HG02798 (cell line): ENCODE data around the gene ADAT3.

Experiments
- ATAC-seq: cut with Tn5 transposase; IDR thresholded peaks from one replicate; pipeline ENCODE4 v1.9.1; 2021; ENCODE audit warnings: mild to moderate bottlenecking; ENCODE audit not compliant: unreplicated experiment, poor library complexity

The ADAT3 gene

DNA sequence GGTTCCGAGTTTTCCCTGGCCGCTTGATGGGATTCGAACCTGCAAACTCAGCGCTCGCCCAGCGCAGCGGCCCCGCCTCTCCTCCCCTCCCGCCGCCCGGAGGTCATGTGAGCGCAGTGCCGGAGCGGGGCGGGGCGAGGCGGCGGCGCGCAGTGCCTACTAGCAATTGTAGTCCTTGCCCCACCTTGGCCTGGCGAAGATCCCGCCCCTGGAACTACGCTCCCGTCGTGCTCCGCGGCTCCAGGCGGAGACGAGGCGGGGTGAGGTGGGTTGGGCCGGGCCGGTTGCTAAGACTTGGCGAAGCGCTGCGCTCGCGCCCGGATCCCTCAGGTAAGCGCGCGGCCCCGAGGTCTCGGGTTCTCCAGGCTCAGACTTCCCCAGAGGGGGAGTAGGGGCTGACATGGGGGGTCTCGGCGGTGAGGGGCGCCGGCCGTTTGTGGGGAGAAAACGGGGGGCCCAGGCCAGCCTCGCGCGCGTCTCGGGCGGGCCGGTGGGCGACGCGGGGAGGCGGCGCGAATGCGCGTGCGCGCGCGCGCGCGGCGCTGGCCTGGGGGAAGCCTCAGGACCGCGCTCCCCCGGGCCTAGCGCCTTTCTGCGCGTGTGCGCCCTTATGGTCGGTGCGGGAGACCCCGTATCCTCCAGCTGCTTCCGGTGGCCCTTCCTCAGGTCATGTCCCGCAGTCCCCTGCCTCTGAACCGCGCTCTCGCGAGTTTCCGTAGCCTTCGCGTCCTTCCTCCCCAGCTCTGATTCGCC is at the start of gene ADAT3, which contains the start of gene SCAMP4:
Gene ADAT3 (plus strand): TSS at position 290 of the 753 bp plus-strand sequence. CDS start 6,649 bp downstream, outside the sequence.
Gene SCAMP4 (plus strand): TSS at position 290 of the 753 bp plus-strand sequence. CDS start 9,621 bp downstream, outside the sequence.
- ATAC-seq: peak; percentile 90

DNA sequence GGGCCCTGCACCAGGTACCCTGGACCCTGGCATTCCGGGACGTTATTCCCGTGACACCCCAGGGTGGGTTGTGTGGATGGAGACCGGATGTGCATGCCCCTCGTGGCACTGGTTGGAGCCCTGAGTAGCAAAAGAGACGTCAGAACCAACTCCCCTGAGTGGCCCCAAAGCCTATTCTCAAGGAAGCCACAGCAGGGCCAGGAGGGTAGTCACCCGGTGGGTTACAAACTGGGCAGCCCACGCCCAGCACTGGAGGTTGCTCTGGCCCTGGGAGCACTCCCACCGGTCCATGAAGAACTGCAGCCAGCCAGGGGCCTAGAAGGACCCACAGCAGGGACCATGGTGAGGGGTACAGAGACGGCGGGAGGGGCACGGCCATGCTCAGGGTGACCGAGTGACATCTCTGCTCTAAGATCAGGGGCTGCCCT is 49.4 kb upstream of the ADAT3 start:
- no peak for ATAC-seq

DNA sequence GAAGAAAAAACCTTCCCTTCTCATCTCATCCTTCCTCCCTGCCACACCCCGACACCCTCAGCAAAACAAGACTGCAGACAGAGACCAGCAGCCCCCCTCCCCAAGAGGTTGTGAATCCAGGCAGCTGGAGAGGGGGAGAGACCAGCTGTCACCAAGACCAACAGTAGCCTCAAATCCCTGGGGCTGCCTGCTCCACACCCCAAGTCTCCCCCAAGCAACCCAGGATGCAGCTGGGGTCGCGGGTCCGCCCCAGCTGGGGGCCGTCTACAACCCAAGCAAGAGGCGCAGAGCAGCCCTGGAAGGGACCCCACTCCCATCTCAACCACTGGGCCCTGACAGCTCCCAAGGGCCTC is 48.9 kb upstream of the ADAT3 start:
- ATAC-seq: no peak

DNA sequence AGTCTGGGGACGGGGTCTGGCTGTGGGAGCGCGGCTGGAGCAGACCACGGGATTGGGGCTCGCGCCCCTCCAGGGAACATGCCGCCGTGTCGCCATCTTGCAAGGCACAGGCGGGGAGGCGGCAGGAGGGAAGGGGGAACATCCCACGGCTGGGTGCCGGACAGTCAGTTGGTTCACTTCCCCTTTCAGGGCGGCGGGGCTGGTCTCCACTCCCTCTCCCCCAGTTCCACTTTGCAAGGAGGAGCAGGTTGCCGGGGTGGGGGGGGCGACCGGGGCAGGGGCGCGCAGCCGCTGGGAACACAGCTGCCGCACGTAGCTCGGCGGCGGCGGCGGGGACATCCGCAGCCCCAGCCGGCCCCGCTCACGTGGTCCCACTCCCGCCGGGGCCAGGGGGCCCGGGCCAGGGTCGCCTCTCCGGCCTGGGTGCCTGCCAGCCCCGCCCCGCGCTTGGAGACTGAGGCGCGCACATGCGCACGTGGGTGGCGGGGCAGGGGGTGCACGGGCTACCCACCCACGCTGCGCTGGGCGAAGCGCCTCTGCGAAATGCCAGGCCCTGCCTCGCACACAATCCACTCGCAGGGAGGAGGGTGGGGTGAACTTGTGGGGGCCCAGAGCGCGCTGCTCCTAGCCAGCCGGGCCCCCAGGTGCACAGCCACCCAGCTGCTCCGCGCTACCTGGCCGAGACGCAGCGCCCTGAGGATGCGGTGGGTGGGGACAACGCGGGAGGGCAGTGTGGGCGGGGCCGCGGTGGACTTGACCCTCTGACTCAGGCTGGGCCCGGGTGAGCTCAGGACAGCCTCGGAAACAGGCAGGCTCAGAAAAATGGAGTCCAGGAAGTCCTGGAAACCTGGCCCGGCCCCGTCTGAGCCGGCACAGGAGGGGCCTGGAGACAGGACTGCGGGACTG is 48.2 kb upstream of the ADAT3 start:
- ATAC-seq: peak; percentile 25

DNA sequence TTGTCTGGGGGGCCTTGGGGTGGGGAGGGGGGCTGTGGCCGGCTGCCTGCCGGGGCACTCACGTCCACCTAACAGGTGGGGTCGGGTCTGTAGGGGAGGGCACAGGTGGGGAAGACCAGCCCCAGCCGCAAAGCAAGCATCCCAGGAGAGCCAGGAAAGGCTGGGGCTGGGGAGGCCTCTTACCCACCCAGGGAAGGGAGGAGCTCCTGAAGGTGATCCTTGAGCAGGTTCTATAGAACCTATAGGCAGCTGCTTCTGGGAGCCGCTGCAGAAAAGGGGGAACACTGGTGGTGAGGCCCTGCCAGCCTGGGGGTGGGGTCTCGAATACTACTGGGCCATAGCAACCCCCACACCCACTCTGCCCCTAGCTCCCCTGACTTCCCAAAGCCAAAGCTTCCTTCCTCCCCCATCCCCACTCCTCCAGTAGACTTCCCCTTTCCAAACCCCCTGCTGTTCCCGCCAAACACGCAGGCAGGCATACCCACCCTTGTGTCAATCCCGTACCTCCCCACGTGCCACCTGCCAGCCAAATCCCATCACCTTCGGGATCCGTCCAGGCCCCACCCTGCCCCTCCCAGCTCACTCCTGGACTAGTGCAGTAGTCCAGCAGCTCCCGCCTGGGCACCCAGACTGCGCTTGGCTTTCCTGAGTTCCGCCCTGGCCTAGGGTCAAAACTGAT is 47.4 kb upstream of the ADAT3 start:
- ATAC-seq: no peak

DNA sequence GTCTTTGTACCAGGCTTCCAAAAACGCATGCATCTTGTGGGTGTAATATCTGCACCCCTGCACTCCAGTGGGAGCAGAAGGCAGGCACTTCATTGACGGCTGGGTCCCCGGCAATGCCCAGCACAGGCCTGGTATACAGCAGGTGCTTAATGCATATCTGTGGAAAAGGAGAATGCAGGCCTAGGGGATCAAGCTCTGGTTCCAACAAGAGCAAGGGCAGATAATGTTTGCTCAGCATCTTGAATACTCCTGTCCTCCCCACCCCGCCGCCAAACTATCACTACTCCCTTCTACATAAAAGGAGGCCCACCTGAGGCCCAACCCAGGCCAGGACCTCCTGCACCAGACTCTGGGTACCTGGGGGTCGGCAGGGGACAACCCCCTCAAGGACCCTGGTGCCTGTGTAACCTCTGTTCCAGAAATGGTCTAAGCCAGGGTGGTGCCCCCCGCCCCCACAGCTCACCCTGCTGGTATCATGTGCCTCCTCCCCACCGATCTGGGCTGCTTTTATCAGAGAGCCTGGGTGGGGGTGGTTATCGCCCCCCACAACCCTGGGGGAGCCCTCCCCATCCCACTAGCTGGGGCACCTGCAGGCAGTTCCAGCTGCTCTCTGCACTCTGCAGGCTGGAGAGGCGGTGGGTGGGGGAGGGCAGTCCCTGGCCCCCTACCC is 46.7 kb upstream of the ADAT3 start:
- no peak for ATAC-seq

DNA sequence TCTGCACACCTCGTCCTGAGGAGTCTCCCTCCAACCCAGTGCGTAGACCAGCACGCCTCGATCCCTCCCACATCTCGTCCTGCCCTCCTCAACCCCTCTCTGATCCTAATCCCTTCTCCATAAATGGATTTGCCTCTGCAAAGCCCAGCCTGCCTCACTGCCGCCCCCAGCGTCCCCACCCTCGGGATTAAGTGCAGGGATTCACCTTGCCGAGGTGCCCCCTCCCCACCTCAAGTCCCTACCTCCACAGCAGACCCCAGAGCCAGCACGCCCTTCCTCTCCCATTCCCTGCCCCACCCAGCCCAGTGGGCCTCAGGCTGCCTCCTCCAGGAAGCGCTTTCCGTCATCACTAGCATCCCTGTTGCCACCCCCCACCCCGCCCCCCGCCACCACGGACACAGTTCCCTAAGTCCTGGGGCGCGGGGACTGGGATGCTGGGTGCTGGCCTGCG is 45.8 kb upstream of the ADAT3 start:
- no peak for ATAC-seq

DNA sequence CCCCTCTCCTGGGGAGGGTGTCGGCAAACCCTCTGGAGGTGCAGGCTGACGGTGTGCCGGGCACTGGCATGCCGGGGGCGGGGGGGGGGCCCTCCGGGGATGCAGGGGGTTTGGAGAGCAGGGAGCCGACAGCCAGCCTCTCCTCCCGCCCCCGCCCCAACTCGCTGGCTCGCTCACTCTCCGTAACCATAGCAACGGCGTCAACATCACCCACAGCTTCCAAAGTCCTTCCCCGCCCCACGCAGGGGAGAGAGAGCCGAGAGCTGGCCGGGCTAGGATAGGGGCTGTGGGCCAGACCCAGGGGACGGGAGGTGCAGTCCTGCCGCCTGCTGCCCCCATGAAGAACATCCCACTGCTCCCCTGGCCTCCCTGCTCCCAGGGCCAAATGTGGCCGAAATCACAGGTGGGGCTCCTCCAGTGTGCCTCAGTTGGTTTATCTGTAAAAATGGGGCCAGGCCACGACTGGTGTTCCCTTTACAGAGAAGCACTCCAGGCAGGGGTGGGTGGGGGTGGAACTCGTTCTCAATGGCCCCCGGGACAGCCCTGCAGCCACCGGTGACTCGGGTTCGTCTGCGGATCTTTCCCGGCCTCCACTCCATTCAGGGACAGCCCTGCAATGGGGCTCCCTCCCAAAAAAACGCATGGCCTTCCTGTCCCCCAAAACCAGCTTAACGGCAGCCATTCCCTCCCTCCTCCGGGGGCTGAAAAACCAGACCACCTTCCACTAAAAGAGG is 45.0 kb upstream of the ADAT3 start:
- no peak for ATAC-seq

DNA sequence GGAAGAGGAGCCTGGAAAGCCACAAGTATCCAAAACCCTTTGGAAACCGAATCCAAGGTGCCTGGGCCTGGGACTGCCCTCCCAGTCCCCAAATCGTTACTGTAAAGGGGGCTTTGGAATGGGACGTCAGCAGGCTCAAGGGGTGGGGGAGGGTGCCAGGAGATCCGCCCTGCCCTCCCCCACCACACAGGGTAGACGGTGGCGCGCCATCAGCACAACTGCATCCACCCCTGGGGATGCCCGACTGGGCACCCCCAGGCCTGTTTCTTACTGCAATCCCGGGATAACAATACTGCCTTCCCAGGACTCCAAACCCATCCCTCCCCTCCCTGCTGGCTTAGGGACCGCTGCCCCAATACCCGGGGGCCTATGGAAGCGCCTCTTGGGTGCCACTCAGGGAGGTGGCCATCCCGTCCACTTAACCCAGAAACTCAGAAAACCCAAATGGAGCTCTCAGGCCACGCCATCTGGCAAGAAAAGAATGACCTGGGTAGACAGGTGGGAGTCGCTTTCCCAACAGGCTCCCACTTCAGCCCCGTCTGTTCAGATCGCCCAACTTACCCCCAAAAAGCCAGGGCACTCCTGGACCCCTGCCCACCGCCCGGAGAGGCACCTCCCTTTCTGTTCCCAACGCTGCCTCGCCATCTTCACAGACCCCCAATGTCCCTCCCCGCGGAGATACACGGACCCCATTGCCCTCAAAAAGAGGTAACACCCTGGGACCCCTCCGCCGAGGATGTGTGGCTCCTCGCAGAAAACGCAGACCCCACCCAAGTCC is 44.2 kb upstream of the ADAT3 start:
- ATAC-seq: no peak

DNA sequence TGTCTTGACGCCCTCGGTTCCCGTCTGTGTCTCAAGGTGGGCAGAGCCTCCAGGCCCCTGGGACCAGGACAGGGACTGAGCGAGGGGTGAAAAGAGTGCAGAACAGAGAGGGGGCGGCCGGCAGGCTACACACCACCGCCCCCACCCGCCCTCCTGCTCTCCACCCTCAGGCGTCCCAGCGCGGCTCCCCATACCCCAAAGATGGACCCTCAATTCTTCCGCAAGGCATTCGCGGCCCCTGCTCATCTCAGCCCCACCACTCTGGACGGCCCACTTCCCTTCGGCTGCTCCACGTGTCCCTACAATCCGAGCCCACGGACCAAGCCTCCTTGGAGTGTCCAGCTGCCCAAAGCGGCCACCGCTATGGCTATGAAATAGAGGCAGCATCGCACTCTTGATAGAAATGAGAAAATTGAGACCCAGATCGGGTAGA is 43.6 kb upstream of the ADAT3 start:
- ATAC-seq: no peak

DNA sequence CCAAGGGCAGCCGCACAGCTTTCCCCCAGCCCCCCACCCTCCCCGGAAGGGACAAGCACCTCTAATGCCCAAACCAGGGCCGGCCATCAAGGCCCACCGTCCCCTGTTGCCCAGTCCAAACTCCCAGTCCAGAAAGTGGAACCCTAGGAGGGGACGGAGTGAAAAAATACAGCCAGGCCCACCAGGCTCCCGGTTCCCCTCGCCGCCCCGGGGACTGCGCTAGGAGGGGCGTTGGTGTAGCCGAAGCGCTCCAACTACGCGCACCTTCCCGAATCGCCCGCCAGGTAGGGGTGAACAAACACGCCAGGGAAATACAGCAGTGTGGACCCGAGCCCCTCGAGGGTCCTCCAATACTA is 43.2 kb upstream of the ADAT3 start:
- ATAC-seq: no peak

DNA sequence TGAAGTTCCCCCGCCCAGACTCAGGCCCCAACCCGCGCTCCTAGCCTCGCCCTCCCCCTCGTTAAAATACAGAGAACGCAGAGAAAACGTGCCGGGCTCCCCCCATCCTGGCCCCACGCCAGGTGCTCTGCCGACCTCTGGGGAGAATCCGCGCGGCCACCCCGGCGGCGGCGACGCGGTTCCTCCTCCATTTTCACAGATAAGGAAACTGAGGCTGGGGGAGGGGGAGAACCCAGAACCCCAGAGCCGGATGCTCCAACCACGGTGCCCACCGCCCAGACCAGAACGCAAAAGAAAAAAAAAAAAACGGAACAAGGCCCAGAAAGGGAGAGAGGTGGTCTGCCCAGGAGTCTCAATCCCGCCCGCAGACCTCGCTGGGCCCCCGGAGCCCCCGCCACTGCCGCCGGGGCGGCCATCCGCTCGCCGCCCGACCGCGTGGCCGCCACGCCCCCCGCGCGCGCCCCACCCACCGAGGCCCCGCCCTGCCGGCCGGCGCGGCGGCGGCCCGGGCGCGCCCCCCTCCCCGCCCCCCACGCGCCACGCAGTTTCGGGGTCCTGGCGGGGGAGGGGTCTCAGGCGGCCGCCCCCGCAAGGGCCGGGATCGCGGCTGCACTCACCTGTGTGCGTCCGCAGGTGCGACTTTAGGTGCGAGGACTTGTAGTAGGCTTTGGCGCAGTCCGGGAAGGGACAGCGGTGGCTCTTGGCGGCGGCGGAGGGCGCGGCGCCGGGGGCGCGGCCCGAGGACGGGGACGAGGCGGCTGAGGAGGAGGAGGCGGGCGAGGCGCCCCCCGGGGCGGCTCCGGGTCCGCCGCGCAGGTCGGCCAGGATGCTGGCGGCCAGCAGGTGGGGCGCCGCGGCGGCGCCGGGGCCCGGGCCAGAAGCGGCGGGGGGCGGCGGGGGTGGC is 42.5 kb upstream of the ADAT3 start:
- peak; percentile 0 for ATAC-seq

DNA sequence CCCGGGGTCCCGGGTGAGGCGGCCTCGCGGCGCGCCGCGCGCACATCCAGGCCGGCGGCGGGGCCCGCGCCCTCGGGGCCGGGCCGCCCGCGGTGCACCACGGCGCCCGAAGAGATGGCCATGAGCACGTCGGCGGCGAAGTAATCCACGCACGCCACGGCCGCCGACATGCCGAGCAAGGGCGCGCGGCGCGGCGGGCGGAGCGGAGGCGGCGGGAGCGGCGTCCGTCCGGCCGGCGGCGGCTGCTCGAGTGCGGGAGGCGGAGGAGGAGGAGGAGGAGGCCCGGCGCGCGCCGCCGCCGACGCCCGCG is 41.9 kb upstream of the ADAT3 start, which contains the start of gene KLF16:
Gene KLF16 (minus strand): TSS at position 252 of the 310 bp plus-strand sequence. CDS start 82 bp downstream, at position 170.
- ATAC-seq: peak; percentile 0

DNA sequence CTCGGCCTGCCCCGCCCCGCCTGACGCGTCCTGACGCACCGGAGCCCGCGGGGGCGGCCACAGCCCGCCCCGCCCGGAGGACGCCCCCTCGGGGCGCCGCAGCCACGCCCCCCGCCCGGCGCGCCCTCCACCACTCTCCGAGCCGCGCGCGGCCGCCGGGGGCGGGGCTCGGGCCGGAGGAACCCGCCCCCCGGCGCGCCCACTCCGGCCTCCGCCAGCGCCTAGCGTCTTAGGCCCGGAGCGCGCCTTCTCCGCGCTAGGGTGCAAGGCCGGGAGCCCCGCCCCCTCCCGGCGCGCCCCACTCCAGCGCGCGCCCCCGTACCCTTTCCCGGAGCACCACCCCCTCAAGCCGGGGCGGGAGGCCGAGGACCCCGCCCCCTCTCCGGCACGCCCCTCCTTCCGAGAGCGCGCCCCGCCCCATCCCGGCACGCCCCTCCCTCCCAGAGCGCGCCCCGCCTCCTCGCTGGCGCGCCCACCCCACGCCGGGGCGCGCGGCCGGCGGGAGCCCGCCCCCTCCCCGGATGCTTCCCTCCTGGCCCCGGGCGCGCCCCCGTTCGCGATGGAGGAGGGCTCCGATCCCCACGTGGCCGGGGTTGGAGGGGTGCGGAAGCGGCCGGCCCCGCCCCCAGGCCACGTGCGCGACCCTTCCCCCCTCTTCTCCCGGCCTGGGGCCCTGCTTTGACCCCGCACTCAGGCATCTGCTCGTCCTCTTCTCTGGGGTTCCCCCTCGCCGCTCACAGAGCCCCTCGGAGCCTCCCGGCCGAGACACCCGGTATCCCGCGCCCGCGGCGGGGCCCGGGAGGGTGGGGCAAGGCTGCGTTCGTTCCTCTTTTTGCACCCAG is 41.3 kb upstream of the ADAT3 start:
- ATAC-seq: peak; percentile 71

DNA sequence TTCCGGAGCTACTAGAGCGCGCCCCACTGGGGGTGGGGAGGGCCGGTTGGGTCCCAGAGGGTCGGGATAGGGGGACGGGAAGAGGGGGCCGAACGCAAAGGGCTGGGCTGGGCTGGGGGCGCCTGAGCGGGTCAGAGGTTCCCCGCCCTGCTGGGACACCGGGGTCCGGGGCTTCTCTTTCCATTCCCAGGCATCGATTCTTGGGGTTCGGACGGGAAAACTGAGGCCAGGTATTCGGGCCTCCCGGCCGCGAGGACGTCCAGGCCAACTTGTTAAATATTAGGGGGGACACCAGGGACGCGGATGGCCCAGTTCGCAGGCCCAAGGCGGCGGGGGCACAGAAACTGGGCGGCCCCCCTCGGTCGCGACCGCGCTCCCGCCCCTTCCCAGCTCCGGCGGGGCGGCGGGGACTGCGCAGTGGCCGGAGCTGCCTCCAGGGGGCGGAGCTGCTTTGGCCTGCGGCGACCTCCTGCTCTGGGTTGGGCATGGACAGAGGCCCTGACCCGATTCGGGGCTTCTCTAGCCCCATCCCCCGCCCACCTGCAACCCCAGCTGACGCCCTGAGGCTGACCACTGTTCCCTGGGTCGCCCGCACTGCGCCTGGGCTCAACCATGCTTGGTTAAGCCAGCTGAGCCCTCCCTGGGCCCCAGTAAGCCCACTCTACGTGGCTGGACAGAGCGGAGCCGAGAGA is 40.6 kb upstream of the ADAT3 start:
- peak; percentile 30 for ATAC-seq
